Astrocyte (in vitro differentiated cells and primary cell): ENCODE results near the gene TMEM233.

Experiments
- EZH2 ChIP-seq: IDR thresholded peaks from 2 replicates; pipeline ENCODE4 v1.6.1; 2012; ENCODE audit warnings: mild to moderate bottlenecking, low read length, inconsistent platforms; ENCODE audit not compliant: insufficient read depth
- TF ChIP-seq, protein P1 (sequence below): IDR thresholded peaks from 2 replicates; pipeline ENCODE4 v1.5.1; 2011; ENCODE audit warnings: low read depth, mild to moderate bottlenecking, inconsistent platforms, low read length, moderate library complexity; ENCODE audit not compliant: insufficient read depth

- TF ChIP-seq, protein P1, sequence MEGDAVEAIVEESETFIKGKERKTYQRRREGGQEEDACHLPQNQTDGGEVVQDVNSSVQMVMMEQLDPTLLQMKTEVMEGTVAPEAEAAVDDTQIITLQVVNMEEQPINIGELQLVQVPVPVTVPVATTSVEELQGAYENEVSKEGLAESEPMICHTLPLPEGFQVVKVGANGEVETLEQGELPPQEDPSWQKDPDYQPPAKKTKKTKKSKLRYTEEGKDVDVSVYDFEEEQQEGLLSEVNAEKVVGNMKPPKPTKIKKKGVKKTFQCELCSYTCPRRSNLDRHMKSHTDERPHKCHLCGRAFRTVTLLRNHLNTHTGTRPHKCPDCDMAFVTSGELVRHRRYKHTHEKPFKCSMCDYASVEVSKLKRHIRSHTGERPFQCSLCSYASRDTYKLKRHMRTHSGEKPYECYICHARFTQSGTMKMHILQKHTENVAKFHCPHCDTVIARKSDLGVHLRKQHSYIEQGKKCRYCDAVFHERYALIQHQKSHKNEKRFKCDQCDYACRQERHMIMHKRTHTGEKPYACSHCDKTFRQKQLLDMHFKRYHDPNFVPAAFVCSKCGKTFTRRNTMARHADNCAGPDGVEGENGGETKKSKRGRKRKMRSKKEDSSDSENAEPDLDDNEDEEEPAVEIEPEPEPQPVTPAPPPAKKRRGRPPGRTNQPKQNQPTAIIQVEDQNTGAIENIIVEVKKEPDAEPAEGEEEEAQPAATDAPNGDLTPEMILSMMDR, result no peak
- TF ChIP-seq EZH2, result no peak
Measured at GRCh38 chr12:119631930-119632678, 38.5 kb downstream of the TMEM233 start.
